ENCODE data around the gene MEF2C. TPM values are rescaled to one million over a fixed set of nuclear protein-coding genes. Genes with fewer than 3 reads are reported as not detected.
A peak's percentile ranks its signal among the peaks of the same experiment; 100 is the strongest.

Gene MEF2C
- total RNA-seq (2014; rRNA removed; shearing (Covaris generic)) (3.4 TPM in 2 replicates), polyA plus RNA-seq (2016; fragmentation: Nextera tagmentation; extraction: Ambion mirVana) (3.2 and 4.5 TPM in 2 replicates)

GRCh38 chr5:88883059-88883835 is at the start of gene MEF2C:
MEF2C (minus strand) TSS chr5:88883184; CDS start chr5:88823788, 59,396 bp downstream.
- Histone ChIP-seq H4K20me1 (ENCODE audit: insufficient read depth) (no peaks in the 10 kb centered on the region), H3K79me2 (ENCODE audit: insufficient read depth) (no peaks in the 10 kb centered on the region), H3K9me2 (ENCODE audit: insufficient read depth) (no peaks in the 10 kb centered on the region), H3K9me3 (ENCODE audit: low read depth) (no peaks in the 10 kb centered on the region), H3K4me3 (peak within 1 kb of the TSS; percentile 98), H3K27ac (peak within 1 kb of the TSS; percentile 74), H2AFZ (peak within 1 kb of the TSS; percentile 93), H3K9ac (peak within 1 kb of the TSS; percentile 81), H3K27me3 (replicated peaks; ENCODE audit: insufficient read depth) (no peaks in the 10 kb centered on the region), H3K4me1 (ENCODE audit: insufficient read depth) (peaks cover 31% of the 10 kb centered on the region), H3F3A (ENCODE audit: insufficient read depth) (peaks cover 25% of the 10 kb centered on the region), H3K4me2 (ENCODE audit: unreplicated experiment) (peak within 1 kb of the TSS; percentile 94), H3K36me3 (ENCODE audit: low read depth) (no peaks in the 10 kb centered on the region)
- 0 to 1% methylated on average over 25 to 52 of the region's 52 CpGs for WGBS, 2 experiments (ENCODE audit: low coverage in 1 of 2, low lambda C conversion rate in 2 of 2, missing lambda C conversion rate in 2 of 2)
- DNase-seq = peak; percentile 90
- TF ChIP-seq EZH2 (IDR thresholded peaks at IDR 0.05; ENCODE audit: insufficient read depth, poor library complexity, severe bottlenecking) (no peak), EZH2phosphoT487 (IDR thresholded peaks at IDR 0.05; ENCODE audit: insufficient read depth, low read depth) (no peak)
- in situ Hi-C loops (cut with MboI) = loop anchor here (25.0 kb wide), 2 partner anchors 1379 to 1529 kb away; partner anchors contain the start of gene CETN3

DNA sequence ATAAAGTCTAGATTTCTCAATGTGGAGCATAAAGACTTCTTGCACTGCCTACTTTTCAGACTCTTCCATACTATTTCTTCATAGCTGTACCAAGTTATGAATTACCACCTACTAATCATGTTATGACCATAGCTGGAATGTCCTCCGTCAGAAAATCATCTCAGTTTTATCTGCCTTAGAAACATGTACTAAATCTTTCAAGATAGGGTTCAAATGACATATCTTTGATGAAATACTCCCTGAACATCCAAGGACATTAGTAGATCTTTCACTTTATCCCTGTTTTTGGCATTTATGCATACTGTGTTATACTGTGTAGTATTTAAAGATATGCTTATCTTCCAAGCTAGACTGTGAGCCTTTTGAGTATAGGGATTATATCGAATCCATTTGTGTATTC is 49.6 kb upstream of the MEF2C start:
- Histone ChIP-seq H3K4me1 (ENCODE audit: insufficient read depth) (no peaks in the 10 kb centered on the region), H3K9me2 (ENCODE audit: insufficient read depth) (no peaks in the 10 kb centered on the region), H3K27me3 (replicated peaks; ENCODE audit: insufficient read depth) (no peaks in the 10 kb centered on the region), H3F3A (ENCODE audit: insufficient read depth) (no peaks in the 10 kb centered on the region), H3K4me2 (ENCODE audit: unreplicated experiment) (no peak overlapping the region), H3K36me3 (ENCODE audit: low read depth) (no peaks in the 10 kb centered on the region), H3K79me2 (ENCODE audit: insufficient read depth) (no peaks in the 10 kb centered on the region), H3K9ac (no peak overlapping the region), H3K27ac (no peak overlapping the region), H2AFZ (no peak overlapping the region), H3K9me3 (ENCODE audit: low read depth) (no peaks in the 10 kb centered on the region), H3K4me3 (no peak overlapping the region), H4K20me1 (ENCODE audit: insufficient read depth) (no peaks in the 10 kb centered on the region)
- in situ Hi-C loops (cut with MboI) = no loop called here
- no peak for DNase-seq
- no peak for TF ChIP-seq EZH2phosphoT487 (IDR thresholded peaks at IDR 0.05; ENCODE audit: insufficient read depth, low read depth)
- TF ChIP-seq EZH2 (IDR thresholded peaks at IDR 0.05; ENCODE audit: insufficient read depth, poor library complexity, severe bottlenecking) = no peak
- 94 to 98% methylated on average over 2 of the region's 2 CpGs for WGBS, 2 experiments (ENCODE audit: low coverage in 1 of 2, low lambda C conversion rate in 2 of 2, missing lambda C conversion rate in 2 of 2)

DNA sequence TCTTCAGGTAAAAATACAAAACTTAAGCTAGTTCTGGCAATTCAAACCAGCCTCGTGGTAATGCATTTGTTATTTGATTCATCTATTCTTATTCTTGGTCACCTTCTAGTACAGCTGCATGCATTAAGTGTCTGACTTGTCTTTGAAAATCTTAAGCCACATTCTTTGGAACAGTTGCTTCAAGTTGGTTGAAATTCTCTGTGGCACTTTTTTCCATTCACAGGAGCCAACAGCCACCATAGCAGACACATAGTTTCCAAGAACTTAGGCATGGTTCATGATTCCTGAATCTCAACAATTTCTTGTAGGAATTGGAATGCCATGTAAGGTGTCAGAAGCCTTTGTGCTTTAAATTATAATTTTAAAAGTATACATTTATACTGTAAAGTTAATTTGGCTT is 47.4 kb upstream of the MEF2C start:
- no peaks in the 10 kb centered on the region for H3F3A ChIP-seq (ENCODE audit: insufficient read depth)
- DNase-seq = no peak

DNA sequence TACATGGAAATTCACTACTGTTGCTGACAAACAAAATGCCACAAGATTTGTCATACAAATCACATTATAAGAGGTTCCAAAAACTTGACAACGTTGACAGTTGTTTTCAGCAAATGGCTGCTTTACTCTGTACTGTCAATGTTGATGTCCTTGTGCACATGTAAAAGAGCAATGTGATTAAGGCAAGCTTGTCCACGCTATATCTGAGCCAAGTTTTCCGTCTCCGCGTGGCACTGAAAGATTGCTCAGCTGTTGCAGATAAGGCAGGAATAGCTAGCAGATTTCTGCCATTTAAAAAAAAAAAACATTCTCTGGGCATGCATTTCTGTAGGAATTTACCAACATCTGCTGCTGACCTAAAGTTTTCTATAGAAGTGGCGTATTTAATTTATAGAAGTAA is 46.4 kb upstream of the MEF2C start:
- Histone ChIP-seq H3K9me2 (ENCODE audit: insufficient read depth) (no peaks in the 10 kb centered on the region), H3K36me3 (ENCODE audit: low read depth) (no peaks in the 10 kb centered on the region), H3K4me1 (ENCODE audit: insufficient read depth) (peaks cover 12% of the 10 kb centered on the region), H3K9me3 (ENCODE audit: low read depth) (no peaks in the 10 kb centered on the region), H3K4me3 (no peak overlapping the region), H2AFZ (no peak overlapping the region), H3K9ac (no peak overlapping the region), H3K4me2 (ENCODE audit: unreplicated experiment) (no peak overlapping the region), H3K27ac (no peak overlapping the region), H3K27me3 (replicated peaks; ENCODE audit: insufficient read depth) (no peaks in the 10 kb centered on the region), H3F3A (ENCODE audit: insufficient read depth) (no peaks in the 10 kb centered on the region), H4K20me1 (ENCODE audit: insufficient read depth) (no peaks in the 10 kb centered on the region), H3K79me2 (ENCODE audit: insufficient read depth) (no peaks in the 10 kb centered on the region)
- TF ChIP-seq EZH2 (IDR thresholded peaks at IDR 0.05; ENCODE audit: insufficient read depth, poor library complexity, severe bottlenecking) (no peak), EZH2phosphoT487 (IDR thresholded peaks at IDR 0.05; ENCODE audit: insufficient read depth, low read depth) (no peak)
- 86 to 88% methylated on average over 6 of the region's 6 CpGs for WGBS, 2 experiments (ENCODE audit: low coverage in 1 of 2, low lambda C conversion rate in 2 of 2, missing lambda C conversion rate in 2 of 2)
- no peak for DNase-seq
- in situ Hi-C loops (cut with MboI) = no loop called here

More for the DNA sequence above, 47.4 kb upstream of the MEF2C start:
- TF ChIP-seq EZH2phosphoT487 (IDR thresholded peaks at IDR 0.05; ENCODE audit: insufficient read depth, low read depth) = no peak
- TF ChIP-seq EZH2 (IDR thresholded peaks at IDR 0.05; ENCODE audit: insufficient read depth, poor library complexity, severe bottlenecking) = no peak
- no peaks in the 10 kb centered on the region for H3K79me2 ChIP-seq (ENCODE audit: insufficient read depth)
- 86 to 96% methylated on average over 1 of the region's 1 CpG for WGBS, 2 experiments (ENCODE audit: low coverage in 1 of 2, low lambda C conversion rate in 2 of 2, missing lambda C conversion rate in 2 of 2)
- H4K20me1 ChIP-seq (ENCODE audit: insufficient read depth) = no peaks in the 10 kb centered on the region
- no peaks in the 10 kb centered on the region for H3K27me3 ChIP-seq (replicated peaks; ENCODE audit: insufficient read depth)
- peaks cover 7% of the 10 kb centered on the region for H3K4me1 ChIP-seq (ENCODE audit: insufficient read depth)
- no peaks in the 10 kb centered on the region for H3K36me3 ChIP-seq (ENCODE audit: low read depth)
- no peaks in the 10 kb centered on the region for H3K9me2 ChIP-seq (ENCODE audit: insufficient read depth)
- H3K4me2 ChIP-seq (ENCODE audit: unreplicated experiment) = no peak overlapping the region
- H3K9me3 ChIP-seq (ENCODE audit: low read depth) = no peaks in the 10 kb centered on the region
- no peak overlapping the region for H3K9ac ChIP-seq
- no peak overlapping the region for H2AFZ ChIP-seq
- H3K27ac ChIP-seq = no peak overlapping the region
- in situ Hi-C loops (cut with MboI) = no loop called here
- no peak overlapping the region for H3K4me3 ChIP-seq

All from GM23248 (cell line).